SK-N-MC (cell line): ENCODE measurements around the gene CBLN2.
A peak's percentile ranks its signal among the peaks of the same experiment; 100 is the strongest.

Experiments used
- DNase-seq: peaks from one replicate; pipeline ENCODE4 v3.0.0-alpha.2; 2011; ENCODE audit warnings: low read depth, low spot score
- H3K27ac ChIP-seq: fragments of 200-600 bp; sonication (generic); 2 replicates; pipeline ENCODE4 v1.5.1; 2016; ENCODE audit warnings: mixed run types
- H3K36me3 ChIP-seq: fragments of 200-600 bp; sonication (generic); 2 replicates; pipeline ENCODE4 v1.6.1; 2017; ENCODE audit warnings: antibody characterized with exemption, low read length, mixed read lengths; ENCODE audit not compliant: insufficient read depth
- H3K4me3 ChIP-seq: fragments of 200-600 bp; sonication (generic); 2 replicates; pipeline ENCODE4 v1.5.1; 2016
- H3K9ac ChIP-seq: fragments of 200-600 bp; sonication (generic); 2 replicates; pipeline ENCODE4 v1.8.0; 2017; ENCODE audit warnings: mixed run types, mixed read lengths; ENCODE audit not compliant: insufficient read length
- H3K9me3 ChIP-seq: fragments of 200-600 bp; sonication (generic); 2 replicates; pipeline ENCODE4 v1.6.1; 2017; ENCODE audit warnings: low read depth, mild to moderate bottlenecking, antibody characterized with exemption, low read length, moderate library complexity, mixed read lengths
- EZH2 ChIP-seq: fragments of 200-600 bp; sonication (generic); IDR thresholded peaks from one replicate; pipeline ENCODE4 v1.6.1; 2017; ENCODE audit warnings: antibody characterized with exemption
- FOXP2 ChIP-seq: optimal IDR thresholded peaks from 2 replicates; pipeline ENCODE3; 2011; ENCODE audit warnings: mild to moderate bottlenecking, moderate library complexity; ENCODE audit not compliant: insufficient read depth; ENCODE audit errors: extremely low read length, control extremely low read depth
- POLR2AphosphoS5 ChIP-seq: IDR thresholded peaks from 2 replicates; pipeline ENCODE4 v1.6.1; 2012; ENCODE audit warnings: mild to moderate bottlenecking, low read depth, low read length, borderline replicate concordance

Gene CBLN2

GRCh38 chr18:72542984-72543356 lies 1.2 kb downstream of the CBLN2 start:
- Histone ChIP-seq H3K4me3 (peak overlapping the region; percentile 54), H3K27ac (no peak overlapping the region), H3K36me3 (no peaks in the 10 kb centered on the region), H3K9me3 (no peaks in the 10 kb centered on the region), H3K9ac (no peak overlapping the region)
- TF ChIP-seq POLR2AphosphoS5: no peak
- TF ChIP-seq EZH2: no peak
- no peak for TF ChIP-seq FOXP2
- DNase-seq: no peak

GRCh38 chr18:72542342-72542741 lies 1.8 kb downstream of the CBLN2 start:
- Histone ChIP-seq H3K9me3 (no peaks in the 10 kb centered on the region), H3K27ac (no peak overlapping the region), H3K36me3 (no peaks in the 10 kb centered on the region), H3K9ac (no peak overlapping the region), H3K4me3 (peak overlapping the region; percentile 33)
- TF ChIP-seq EZH2 (no peak), FOXP2 (no peak), POLR2AphosphoS5 (no peak)
- DNase-seq: no peak

DNA sequence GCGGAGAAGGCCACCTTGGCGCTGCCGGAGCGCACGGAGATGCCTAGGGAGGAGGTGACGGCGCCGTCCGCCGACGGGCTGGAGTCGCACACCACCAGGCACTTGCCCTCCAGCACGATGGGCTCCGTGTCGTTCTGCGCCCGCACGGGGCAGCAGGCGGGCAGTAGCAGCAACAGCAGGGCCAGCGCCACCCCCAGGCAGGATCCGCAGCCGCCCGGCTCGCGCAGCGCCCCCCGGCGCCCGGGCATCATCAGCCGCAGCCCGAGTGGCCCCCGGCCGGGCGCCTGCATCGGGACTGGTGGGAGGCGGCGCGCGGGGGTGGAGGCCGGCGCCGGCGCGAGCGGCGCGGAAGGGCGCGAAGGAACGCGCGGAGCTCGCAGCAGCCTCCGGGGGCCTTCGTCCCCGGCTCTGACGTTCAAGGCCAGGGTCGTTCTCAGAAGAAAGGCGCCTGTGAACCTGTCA lies 2.2 kb downstream of the CBLN2 start:
- Histone ChIP-seq H3K9me3 (no peaks in the 10 kb centered on the region), H3K36me3 (no peaks in the 10 kb centered on the region), H3K4me3 (peak overlapping the region; percentile 33), H3K27ac (no peak overlapping the region), H3K9ac (no peak overlapping the region)
- no peak for DNase-seq
- TF ChIP-seq POLR2AphosphoS5 (no peak), FOXP2 (no peak), EZH2 (no peak)

- Histone ChIP-seq H3K36me3 (no peaks in the 10 kb centered on the region), H3K9me3 (no peaks in the 10 kb centered on the region), H3K4me3 (no peak overlapping the region), H3K9ac (no peak overlapping the region), H3K27ac (no peak overlapping the region)
- no peak for TF ChIP-seq POLR2AphosphoS5
- no peak for TF ChIP-seq EZH2
- TF ChIP-seq FOXP2: no peak
- DNase-seq: no peak
These were observed 4.2 kb downstream of the CBLN2 start for GRCh38 chr18:72539901-72540300.

GRCh38 chr18:72530622-72531021 lies 13.5 kb downstream of the CBLN2 start:
- Histone ChIP-seq H3K4me3 (no peak overlapping the region), H3K27ac (no peak overlapping the region), H3K36me3 (no peaks in the 10 kb centered on the region), H3K9ac (no peak overlapping the region), H3K9me3 (no peaks in the 10 kb centered on the region)
- DNase-seq: peak; percentile 35
- TF ChIP-seq EZH2 (no peak), FOXP2 (no peak), POLR2AphosphoS5 (no peak)

DNA sequence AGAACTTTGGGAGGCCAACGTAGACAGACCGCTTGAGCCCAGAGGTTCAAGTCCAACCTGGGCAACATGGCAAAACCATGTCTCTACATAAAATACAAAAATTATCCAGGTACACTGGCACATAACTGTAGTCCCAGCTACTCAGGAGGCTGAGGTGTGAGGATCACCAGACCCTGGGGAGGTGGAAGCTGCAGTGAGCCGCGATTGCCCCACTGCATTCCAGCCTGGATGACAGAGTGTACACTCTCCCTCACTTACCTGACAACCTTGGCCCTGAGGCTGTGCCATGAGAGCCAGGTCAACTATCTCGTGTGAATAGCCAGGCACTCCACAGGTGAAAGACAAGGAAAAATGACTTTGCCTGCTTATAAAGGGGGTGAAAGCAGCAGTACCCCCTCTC lies 39.3 kb downstream of the CBLN2 start:
- no peak for DNase-seq
- Histone ChIP-seq H3K36me3 (no peaks in the 10 kb centered on the region), H3K27ac (no peak overlapping the region), H3K9ac (no peak overlapping the region), H3K4me3 (no peak overlapping the region), H3K9me3 (no peaks in the 10 kb centered on the region)
- TF ChIP-seq FOXP2: no peak

DNA sequence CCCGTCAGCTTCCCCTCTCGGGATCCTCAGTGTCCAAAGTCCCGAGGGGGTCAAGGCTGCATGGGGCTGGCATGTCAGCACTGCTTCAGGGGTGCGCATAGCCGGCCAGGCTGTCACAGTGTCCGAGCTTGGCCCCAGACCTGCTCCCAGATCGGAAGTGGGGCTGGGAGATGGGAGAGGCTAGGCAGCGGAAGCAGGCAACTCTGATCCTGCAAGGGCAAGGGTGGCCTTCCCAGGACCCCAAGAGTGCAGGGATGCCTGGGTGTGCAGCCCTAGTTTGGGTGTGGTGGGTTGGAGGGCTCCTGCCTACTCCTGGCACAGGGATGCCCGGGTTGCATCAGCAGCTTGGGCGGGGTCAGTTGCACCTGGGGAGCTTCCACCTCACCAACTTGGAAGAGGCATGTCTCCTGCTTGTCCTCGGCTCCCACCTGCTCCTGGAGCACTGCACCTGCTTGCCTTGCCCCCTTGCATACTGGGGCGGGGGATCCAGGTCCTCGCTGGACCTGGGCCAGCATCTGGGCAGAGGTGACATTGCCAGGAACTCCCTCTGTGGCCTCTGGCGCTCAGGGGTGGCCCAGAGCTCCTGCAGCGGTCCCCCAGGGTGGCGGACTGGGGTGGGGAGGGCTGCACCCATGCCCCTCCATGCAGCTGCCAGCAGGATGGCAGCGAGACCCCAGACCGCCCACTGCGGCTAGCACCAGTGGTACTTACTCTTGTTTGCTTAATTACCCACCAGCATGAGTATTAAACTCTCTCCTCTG lies 41.3 kb downstream of the CBLN2 start:
- TF ChIP-seq FOXP2: no peak
- Histone ChIP-seq H3K27ac (no peak overlapping the region), H3K9ac (no peak overlapping the region), H3K4me3 (no peak overlapping the region), H3K9me3 (no peaks in the 10 kb centered on the region), H3K36me3 (no peaks in the 10 kb centered on the region)
- no peak for DNase-seq

DNA sequence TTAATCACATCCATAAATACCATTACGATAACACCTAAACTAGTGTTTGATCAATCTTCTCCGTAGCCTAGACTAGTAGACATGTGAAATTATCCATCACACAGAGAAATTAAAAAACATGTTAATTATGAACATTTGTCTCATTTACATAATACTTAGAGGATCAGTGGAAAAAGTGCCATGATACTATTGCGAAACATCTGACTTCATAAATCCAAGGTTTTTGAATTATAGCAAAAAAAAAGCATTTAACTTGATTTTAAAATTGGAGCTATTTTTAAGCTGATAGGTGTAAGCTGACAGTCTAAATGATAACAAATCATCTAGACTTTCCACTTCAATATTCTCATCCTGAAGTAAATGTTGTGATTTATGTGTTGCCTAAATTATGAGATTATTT lies 51.6 kb downstream of the CBLN2 start:
- no peak for TF ChIP-seq POLR2AphosphoS5
- no peak for TF ChIP-seq FOXP2
- TF ChIP-seq EZH2: no peak
- Histone ChIP-seq H3K9me3 (no peaks in the 10 kb centered on the region), H3K27ac (no peak overlapping the region), H3K4me3 (no peak overlapping the region), H3K9ac (no peak overlapping the region), H3K36me3 (no peaks in the 10 kb centered on the region)
- no peak for DNase-seq
